WTC11 (cell line): ENCODE results near the gene BORCS5. TPM values are rescaled to one million over a fixed set of nuclear protein-coding genes. Genes with fewer than 3 reads are reported as not detected.

Experiments
- ATAC-seq: fragments of 200-7000 bp; cut with Tn5 transposase; 2 replicates; pipeline ENCODE4 v1.10.0; 2021; ENCODE audit warnings: mild to moderate bottlenecking, moderate library complexity
- CTCF ChIA-PET: fragments of 300-600 bp; sonication (Branson Sonifier 250); formaldehyde crosslinking; loops from one replicate; lab custom pipeline; 2021; ENCODE audit warnings: antibody characterized with exemption; lab: Charles Lee
- POLR2A ChIA-PET: fragments of 350-600 bp; sonication (Branson Sonifier 250); formaldehyde crosslinking; loops from one replicate; lab custom pipeline; 2021; ENCODE audit warnings: antibody characterized with exemption; lab: Charles Lee
- DNase-seq: peaks from one replicate; pipeline ENCODE4 v3.0.0; 2021; ENCODE audit warnings: low spot score
- H3K27ac Mint-ChIP-seq: 2 replicates; pipeline ENCODE4 v1.8.0; 2021; ENCODE audit warnings: mixed read lengths
- H3K27me3 Mint-ChIP-seq: 2 replicates; pipeline ENCODE4 v1.8.0; 2021; ENCODE audit warnings: low read depth, mild to moderate bottlenecking, moderate library complexity, mixed read lengths
- H3K36me3 Mint-ChIP-seq: 2 replicates; pipeline ENCODE4 v1.8.0; 2021; ENCODE audit warnings: mixed read lengths
- H3K4me1 Mint-ChIP-seq: 2 replicates; pipeline ENCODE4 v1.8.0; 2022; ENCODE audit warnings: mixed read lengths
- H3K4me3 Mint-ChIP-seq: 2 replicates; pipeline ENCODE4 v1.8.0; 2021; ENCODE audit warnings: mild to moderate bottlenecking, moderate library complexity, mixed read lengths
- H3K9me3 Mint-ChIP-seq: 2 replicates; pipeline ENCODE4 v1.8.0; 2021; ENCODE audit warnings: mixed read lengths
- ATF1 ChIP-seq: sonication (generic); formaldehyde crosslinking; IDR thresholded peaks from 2 replicates; pipeline ENCODE4 v1.8.1; 2023; ENCODE audit warnings: mild to moderate bottlenecking, moderate library complexity, missing genetic modification reagents
- E2F4 ChIP-seq: sonication (generic); formaldehyde crosslinking; IDR thresholded peaks from 2 replicates; pipeline ENCODE4 v1.8.1; 2022; ENCODE audit warnings: low read depth, mild to moderate bottlenecking, moderate library complexity, missing genetic modification reagents, borderline replicate concordance
- ESRRA ChIP-seq: sonication (generic); formaldehyde crosslinking; IDR thresholded peaks from 2 replicates; pipeline ENCODE4 v1.8.1; 2022; ENCODE audit warnings: mild to moderate bottlenecking, missing genetic modification reagents, borderline replicate concordance
- FOXJ3 ChIP-seq: sonication (generic); formaldehyde crosslinking; IDR thresholded peaks from 2 replicates; pipeline ENCODE4 v1.9.0; 2021; ENCODE audit warnings: missing genetic modification reagents, mild to moderate bottlenecking, borderline replicate concordance
- FOXK1 ChIP-seq: sonication (generic); formaldehyde crosslinking; IDR thresholded peaks from 2 replicates; pipeline ENCODE4 v1.8.0; 2022; ENCODE audit warnings: mild to moderate bottlenecking, moderate library complexity, missing genetic modification reagents
- FOXP4 ChIP-seq: sonication (generic); formaldehyde crosslinking; IDR thresholded peaks from 2 replicates; pipeline ENCODE4 v1.8.0; 2022; ENCODE audit warnings: mild to moderate bottlenecking, missing genetic modification reagents
- JUN ChIP-seq: sonication (generic); formaldehyde crosslinking; IDR thresholded peaks from 2 replicates; pipeline ENCODE4 v1.8.0; 2023; ENCODE audit warnings: mild to moderate bottlenecking, missing genetic modification reagents
- MYBL2 ChIP-seq: sonication (generic); formaldehyde crosslinking; IDR thresholded peaks from 2 replicates; pipeline ENCODE4 v1.8.1; 2023; ENCODE audit warnings: mild to moderate bottlenecking, moderate library complexity, missing genetic modification reagents
- OVOL2 ChIP-seq: fragments of 250-450 bp; sonication (Bioruptor Pico); IDR thresholded peaks from 2 replicates; pipeline ENCODE4 v1.9.0; 2021; ENCODE audit warnings: mild to moderate bottlenecking, borderline replicate concordance
- PREB ChIP-seq: sonication (generic); formaldehyde crosslinking; IDR thresholded peaks from 2 replicates; pipeline ENCODE4 v1.8.1; 2022; ENCODE audit warnings: mild to moderate bottlenecking, missing genetic modification reagents, moderate library complexity, borderline replicate concordance
- TEAD1 ChIP-seq: sonication (generic); formaldehyde crosslinking; IDR thresholded peaks from 2 replicates; pipeline ENCODE4 v1.8.0; 2022; ENCODE audit warnings: mild to moderate bottlenecking, missing genetic modification reagents
- TEAD4 ChIP-seq: sonication (generic); formaldehyde crosslinking; IDR thresholded peaks from 2 replicates; pipeline ENCODE4 v1.8.0; 2022; ENCODE audit warnings: mild to moderate bottlenecking, missing genetic modification reagents
- USF1 ChIP-seq: sonication (generic); formaldehyde crosslinking; IDR thresholded peaks from 2 replicates; pipeline ENCODE4 v1.8.0; 2022; ENCODE audit warnings: mild to moderate bottlenecking, missing genetic modification reagents
- ZBTB21 ChIP-seq: sonication (generic); formaldehyde crosslinking; IDR thresholded peaks from 2 replicates; pipeline ENCODE4 v1.8.1; 2023; ENCODE audit warnings: mild to moderate bottlenecking, missing genetic modification reagents, borderline replicate concordance
- ZBTB43 ChIP-seq: sonication (generic); formaldehyde crosslinking; IDR thresholded peaks from 2 replicates; pipeline ENCODE4 v1.8.1; 2023; ENCODE audit warnings: mild to moderate bottlenecking, missing genetic modification reagents
- ZMAT4 ChIP-seq: fragments of 250-450 bp; sonication (Bioruptor Pico); IDR thresholded peaks from 2 replicates; pipeline ENCODE4 v1.9.0; 2021; ENCODE audit warnings: mild to moderate bottlenecking
- ZNF219 ChIP-seq: sonication (generic); formaldehyde crosslinking; IDR thresholded peaks from 2 replicates; pipeline ENCODE4 v1.8.0; 2023; ENCODE audit warnings: missing genetic modification reagents, mild to moderate bottlenecking, borderline replicate concordance
- ZNF281 ChIP-seq: sonication (generic); formaldehyde crosslinking; IDR thresholded peaks from 2 replicates; pipeline ENCODE4 v1.8.0; 2023; ENCODE audit warnings: mild to moderate bottlenecking, missing genetic modification reagents
- ZNF396 ChIP-seq: fragments of 250-450 bp; sonication (Bioruptor Pico); IDR thresholded peaks from 2 replicates; pipeline ENCODE4 v1.8.0; 2021; ENCODE audit warnings: mild to moderate bottlenecking, moderate library complexity, borderline replicate concordance
- ZNF532 ChIP-seq: fragments of 250-450 bp; sonication (Bioruptor Pico); IDR thresholded peaks from 2 replicates; pipeline ENCODE4 v1.9.0; 2021; ENCODE audit warnings: mild to moderate bottlenecking, borderline replicate concordance
- ZSCAN18 ChIP-seq: fragments of 250-450 bp; sonication (Bioruptor Pico); IDR thresholded peaks from 2 replicates; pipeline ENCODE4 v2.1.2; 2022; ENCODE audit warnings: mild to moderate bottlenecking, moderate library complexity
- total RNA-seq: library from RNA; stranded (reverse); gene quantifications from 3 replicates; pipeline ENCODE4 v1.2.3, GENCODE V29; 2021

Gene BORCS5
- total RNA-seq, 1 experiment from 2014 or later: 16.4 TPM

- TF ChIP-seq ZNF281 (CRISPR knock-in tag) (no peak), TEAD1 (no peak), ZMAT4 (CRISPR knock-in tag) (no peak), ZNF396 (CRISPR knock-in tag) (no peak), ZBTB21 (CRISPR knock-in tag) (no peak), FOXJ3 (no peak)
Observed at GRCh38 chr12:12336049-12336411, 20.8 kb upstream of the BORCS5 start (continued).

GRCh38 chr12:12336511-12336910 is 20.4 kb upstream of the BORCS5 start:
- Mint-ChIP-seq H3K27me3 (no peaks in the 10 kb centered on the region; the same call in 1 of the 2 replicates), H3K27ac (no peak overlapping the region), H3K4me3 (no peak overlapping the region), H3K9me3 (no peaks in the 10 kb centered on the region), H3K36me3 (peaks cover 3% of the 10 kb centered on the region; the same call in 1 of the 2 replicates), H3K4me1 (peaks cover 20% of the 10 kb centered on the region)
- ChIA-PET CTCF (interaction anchor here (0.6 to 1.4 kb wide), 4 partner anchors 8 to 102 kb away, joined by 4 to 7 read pairs (median 4); partner anchors contain the start of gene MANSC1), POLR2A (interaction anchor here (1.0 kb wide), 1 partner anchor 226 kb away, joined by 3 read pairs; the partner anchor contains the start of gene DUSP16)
- ATAC-seq (no peak), DNase-seq (no peak)
- no peak for TF ChIP-seq MYBL2 (CRISPR knock-in tag)
- TF ChIP-seq TEAD4: no peak
- no peak for TF ChIP-seq E2F4
- TF ChIP-seq ZNF532 (CRISPR knock-in tag): no peak
- TF ChIP-seq ATF1: no peak
- no peak for TF ChIP-seq FOXP4 (CRISPR knock-in tag)
- no peak for TF ChIP-seq ZNF219 (CRISPR knock-in tag)
- no peak for TF ChIP-seq FOXK1 (CRISPR knock-in tag)
- no peak for TF ChIP-seq FOXJ3
- no peak for TF ChIP-seq OVOL2 (CRISPR knock-in tag)
- TF ChIP-seq ZSCAN18 (CRISPR knock-in tag): no peak
- no peak for TF ChIP-seq ZBTB43 (CRISPR knock-in tag)
- no peak for TF ChIP-seq JUN (CRISPR knock-in tag)
- no peak for TF ChIP-seq USF1 (CRISPR knock-in tag)
- TF ChIP-seq PREB: no peak
- no peak for TF ChIP-seq ESRRA
